GM12875 (cell line): ENCODE data around the gene TBX10.

Experiments
- H3K4me3 ChIP-seq: one replicate; pipeline ENCODE4 v1.5.1; 2011; ENCODE audit warnings: low read depth, low read length, control low read depth
- CTCF ChIP-seq: IDR thresholded peaks from 2 replicates; pipeline ENCODE4 v1.5.1; 2011; ENCODE audit warnings: low read depth, mild to moderate bottlenecking, control low read depth, inconsistent platforms, low read length, moderate library complexity, borderline replicate concordance; ENCODE audit not compliant: insufficient read depth

The TBX10 gene

GRCh38 chr11:67674442-67674871 lies 34.9 kb upstream of the TBX10 start, which contains the start of gene ALDH3B2:
ALDH3B2 (minus strand) TSS chr11:67674623; CDS start chr11:67666935, 7,688 bp downstream.
- no peak within 1 kb of the TSS for H3K4me3 ChIP-seq
- no peak for TF ChIP-seq CTCF

DNA sequence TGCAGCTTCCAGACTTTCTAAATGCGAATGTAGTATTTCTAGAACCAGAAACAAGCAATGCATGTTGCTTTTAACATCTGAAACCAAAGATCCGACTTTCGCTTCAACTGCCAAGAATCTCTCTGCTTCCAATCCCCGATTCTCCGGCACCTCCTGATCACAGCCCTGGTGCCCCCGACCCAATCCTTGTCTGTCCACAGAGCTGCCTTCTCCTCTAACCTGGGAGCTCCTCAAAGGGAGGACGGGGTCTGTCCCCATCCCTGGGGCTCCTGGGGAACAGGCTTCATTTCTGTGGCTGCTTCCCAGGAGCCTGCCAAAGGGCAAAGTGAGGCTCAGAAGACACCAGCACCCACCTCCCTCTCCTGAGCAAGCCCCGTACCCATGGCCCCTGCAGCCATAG lies 34.3 kb upstream of the TBX10 start:
- no peak for TF ChIP-seq CTCF
- no peak overlapping the region for H3K4me3 ChIP-seq

DNA sequence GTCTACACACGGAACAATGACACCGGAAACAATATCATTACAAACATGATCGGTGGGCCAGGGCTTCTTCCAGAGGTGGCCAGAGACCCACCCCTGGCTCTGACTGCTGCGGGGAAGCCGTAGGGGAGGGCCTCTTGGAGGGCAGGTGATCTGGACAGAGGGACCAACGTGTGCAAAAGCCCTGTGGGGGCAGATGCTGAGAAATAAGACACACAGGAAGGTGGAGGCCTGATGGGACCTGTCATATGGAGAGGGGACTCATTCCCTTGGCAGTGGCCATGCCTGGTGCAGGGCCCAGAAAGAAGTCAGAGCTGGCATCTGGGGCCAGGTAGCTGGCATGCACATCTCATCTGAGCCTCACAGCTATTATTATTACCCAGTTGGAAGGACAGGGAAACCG lies 33.8 kb upstream of the TBX10 start:
- TF ChIP-seq CTCF, result no peak
- no peak overlapping the region for H3K4me3 ChIP-seq

GRCh38 chr11:67671211-67671520 lies 31.6 kb upstream of the TBX10 start:
- TF ChIP-seq CTCF, result no peak
- H3K4me3 ChIP-seq, result no peak overlapping the region

GRCh38 chr11:67670316-67671210 lies 31.0 kb upstream of the TBX10 start:
- H3K4me3 ChIP-seq, result no peak overlapping the region
- TF ChIP-seq CTCF, result no peak

DNA sequence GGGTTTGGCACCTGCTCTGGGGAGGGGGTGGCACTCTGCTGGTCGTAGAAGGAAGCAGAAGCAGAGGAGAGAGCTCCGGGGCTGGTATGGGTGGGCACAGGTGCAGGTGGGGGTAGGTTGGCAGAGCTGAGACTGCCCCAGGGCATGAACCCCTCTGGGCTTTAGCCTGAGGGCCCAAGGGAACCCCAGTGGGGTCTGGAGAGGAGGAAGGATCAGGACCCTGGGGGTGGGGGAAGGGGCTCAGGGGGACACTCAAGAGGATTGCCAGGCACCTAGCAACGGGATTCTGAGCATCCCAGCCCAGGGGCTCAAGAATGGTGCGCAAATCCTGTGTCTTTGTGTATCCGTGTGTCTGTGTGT lies 28.6 kb upstream of the TBX10 start:
- no peak for TF ChIP-seq CTCF
- no peak overlapping the region for H3K4me3 ChIP-seq
